DMS 273 (cell line): ENCODE data around the gene SIK3.
"Not testable (repeated sequence)": the region's sequence is repeated elsewhere in the genome, so short reads cannot be mapped to it uniquely, and the experiment has no call there.

Experiments used
- DNase-seq: peaks from one replicate; lab custom pipeline; 2025; ENCODE audit not compliant: unreplicated experiment; lab: John Stamatoyannopoulos, UW

Gene SIK3

GRCh38 chr11:117098269-117099232 is at the start of gene SIK3:
TSS of gene SIK3 (minus strand) at chr11:117098428. CDS start at chr11:117098415, 13 bp downstream.
- peak; percentile 95 for DNase-seq

DNA sequence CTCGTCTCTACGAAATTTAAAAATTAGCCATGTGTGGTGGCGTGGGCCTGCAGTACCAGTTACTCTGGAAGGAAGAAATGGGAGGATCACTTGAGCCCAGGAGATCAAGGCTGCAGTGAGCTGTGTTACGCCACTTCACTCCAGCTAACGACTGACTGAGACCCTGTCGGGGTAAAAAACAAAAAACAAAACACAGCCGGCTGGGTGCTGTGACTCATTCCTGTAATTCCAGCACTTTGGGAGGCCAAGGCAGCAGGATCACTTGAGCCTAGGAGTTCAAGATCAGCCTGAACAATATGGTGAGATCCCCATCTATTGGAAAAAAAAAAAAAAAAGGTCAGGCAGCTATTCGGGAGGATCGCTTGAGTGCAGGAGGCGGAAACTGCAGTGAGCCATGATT is 48.3 kb upstream of the SIK3 start:
- DNase-seq = no peak

DNA sequence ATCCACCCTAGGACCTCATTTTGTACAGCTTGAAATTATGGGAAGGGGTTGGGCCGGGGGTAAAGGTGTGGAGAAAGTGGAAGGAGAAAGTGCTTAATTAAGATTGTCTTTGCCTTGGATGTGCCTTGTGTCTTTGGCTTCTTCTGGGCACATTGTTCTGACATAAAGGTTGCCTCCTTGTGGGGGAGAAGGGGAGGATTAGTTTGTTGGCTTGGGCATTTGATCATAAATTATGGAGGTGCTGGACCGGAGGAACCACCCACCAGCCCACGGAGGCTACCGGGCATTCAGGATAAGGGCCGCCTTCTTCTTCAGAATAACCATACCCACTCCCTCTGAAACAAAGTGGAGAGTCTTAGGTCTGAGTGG is 47.1 kb upstream of the SIK3 start:
- DNase-seq = peak; percentile 47

GRCh38 chr11:117144477-117145392 is 46.5 kb upstream of the SIK3 start:
- peak; percentile 68 for DNase-seq

- DNase-seq = peak; percentile 94
Observed at GRCh38 chr11:117143871-117144476, 45.7 kb upstream of the SIK3 start, which contains the start of gene PAFAH1B2. TSS of gene PAFAH1B2 (plus strand) at chr11:117144287. CDS start at chr11:117152448, 8,161 bp downstream.

DNA sequence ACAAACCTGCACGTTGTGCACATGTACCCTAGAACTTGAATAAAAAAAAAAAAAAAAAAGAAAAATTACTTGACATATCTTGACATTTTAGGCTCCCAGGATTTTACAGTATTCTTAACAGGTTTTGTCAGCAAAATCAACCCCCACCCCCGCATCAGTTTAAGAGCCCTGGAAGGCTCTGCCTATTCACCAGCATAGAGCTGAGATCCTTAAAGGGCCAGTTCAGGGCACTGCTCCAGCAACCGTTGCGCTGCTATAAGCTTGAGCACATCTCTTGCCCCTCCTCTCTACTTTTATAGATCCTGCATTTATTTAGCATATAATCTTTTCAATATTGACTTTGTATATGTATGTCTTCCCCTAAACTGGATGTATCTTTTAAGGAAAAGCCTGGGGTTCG is 45.2 kb upstream of the SIK3 start:
- DNase-seq = peak; percentile 61

- not testable (repeated sequence) for DNase-seq
Observed at GRCh38 chr11:117137223-117138086, 39.2 kb upstream of the SIK3 start.

GRCh38 chr11:117134979-117135378 is 36.8 kb upstream of the SIK3 start:
- not testable (repeated sequence) for DNase-seq

- DNase-seq = no peak
Observed at GRCh38 chr11:117134431-117134830, 36.2 kb upstream of the SIK3 start.

- no peak for DNase-seq
Observed at GRCh38 chr11:117130879-117131278, 32.7 kb upstream of the SIK3 start.

DNA sequence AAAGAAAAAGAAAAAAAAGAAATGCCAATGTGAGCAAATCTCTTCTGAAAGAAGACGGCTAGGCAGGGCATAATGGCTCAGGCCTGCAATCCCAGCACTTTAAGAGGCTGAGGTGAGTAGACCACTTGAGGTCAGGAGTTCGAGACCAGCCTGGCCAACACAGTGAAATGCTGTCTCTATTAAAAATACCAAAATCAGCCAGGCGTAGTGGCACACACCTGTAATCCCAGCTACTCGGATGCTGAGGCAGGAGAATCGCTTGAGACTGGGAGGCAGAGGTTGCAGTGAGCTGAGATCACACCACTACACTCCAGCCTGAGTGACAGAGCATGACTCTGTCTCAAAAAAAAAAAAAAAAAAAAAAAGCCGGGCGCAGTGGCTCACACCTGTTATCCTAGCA is 32.2 kb upstream of the SIK3 start:
- not testable (repeated sequence) for DNase-seq

DNA sequence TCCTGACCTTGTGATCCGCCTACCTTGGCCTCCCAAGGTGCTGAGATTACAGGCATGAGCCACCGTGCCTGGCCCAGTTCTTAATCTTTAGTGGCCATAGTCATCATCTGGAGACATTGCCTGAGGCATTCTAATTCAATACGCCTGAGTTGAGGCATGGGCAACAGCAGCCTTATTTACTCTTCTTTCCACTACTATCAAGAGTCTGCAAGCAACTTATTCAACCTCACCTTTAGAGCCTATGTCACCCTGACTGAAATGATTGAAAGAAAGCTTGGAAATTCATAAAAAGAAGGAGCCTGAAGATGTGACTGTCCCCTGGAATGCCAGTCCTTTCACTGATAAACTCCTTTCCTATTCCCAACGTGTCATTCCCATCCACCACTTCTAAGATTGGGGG is 30.1 kb upstream of the SIK3 start:
- no peak for DNase-seq

DNA sequence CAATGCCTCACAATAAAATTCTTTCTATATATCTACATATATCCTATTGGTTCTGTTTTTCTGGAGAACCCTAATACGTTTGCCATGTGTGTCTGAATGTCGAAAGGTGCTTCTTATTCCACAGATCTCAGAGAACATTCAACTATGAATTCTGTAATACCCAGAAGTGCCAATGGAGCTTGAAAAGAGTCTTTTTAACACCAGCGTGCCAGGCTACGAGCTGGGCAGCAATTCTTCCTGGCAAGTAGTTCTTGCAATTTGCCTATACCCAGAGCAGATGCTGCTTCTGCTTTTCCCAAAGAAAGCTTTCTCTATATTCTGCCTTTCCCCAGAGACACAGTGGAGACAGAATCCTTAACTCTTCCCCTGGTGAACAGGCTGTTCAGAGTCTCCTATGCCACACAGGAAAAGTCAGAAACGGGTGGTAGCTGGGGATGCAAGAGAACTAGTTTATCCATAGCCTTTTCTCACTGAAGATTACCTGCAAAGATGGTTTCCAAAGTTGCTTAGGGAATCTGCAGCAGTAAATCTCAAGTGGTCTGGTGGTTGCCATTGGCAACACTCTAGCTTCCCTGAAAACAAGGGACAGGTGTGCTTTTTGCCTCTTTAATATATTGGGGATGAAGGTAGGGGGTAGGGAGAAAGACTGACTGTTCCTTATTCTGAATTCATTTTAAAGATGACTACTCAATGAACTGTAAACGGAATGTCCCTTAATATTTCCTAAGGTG is 29.1 kb upstream of the SIK3 start:
- DNase-seq = no peak

DNA sequence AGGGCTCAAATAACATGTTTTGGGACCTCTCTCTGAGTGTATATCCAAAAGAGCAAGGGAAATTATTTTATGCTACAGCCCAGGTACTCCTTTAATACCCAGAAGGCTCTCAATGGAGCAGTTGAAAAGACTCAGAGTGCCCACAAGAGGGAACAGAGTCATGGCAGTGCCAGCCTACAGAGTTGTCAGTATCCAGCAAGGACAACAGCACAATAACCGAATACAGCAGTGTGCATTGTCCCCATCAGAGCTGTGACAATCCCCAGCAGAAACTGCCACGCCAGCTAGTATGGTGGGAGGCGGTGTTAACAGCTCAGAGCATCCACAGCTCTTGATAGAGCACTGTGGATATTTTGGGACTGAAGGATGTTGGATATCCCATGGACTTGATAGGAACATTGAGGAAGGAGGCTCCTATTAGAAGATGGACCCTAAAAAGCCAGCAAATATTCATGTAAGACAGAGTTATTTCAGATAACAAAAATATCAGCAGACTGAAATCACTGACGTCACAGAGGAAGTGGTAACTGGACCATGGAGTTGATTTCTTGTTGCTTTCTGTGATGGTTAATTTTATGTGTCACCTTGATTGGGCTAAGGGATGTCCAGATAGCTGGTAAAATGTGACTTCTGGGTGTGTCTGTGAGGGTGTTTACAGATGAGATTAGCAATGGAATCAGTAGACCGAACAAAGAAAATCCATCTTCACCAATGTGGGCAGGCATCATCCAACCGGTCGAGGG is 28.2 kb upstream of the SIK3 start:
- DNase-seq = no peak

DNA sequence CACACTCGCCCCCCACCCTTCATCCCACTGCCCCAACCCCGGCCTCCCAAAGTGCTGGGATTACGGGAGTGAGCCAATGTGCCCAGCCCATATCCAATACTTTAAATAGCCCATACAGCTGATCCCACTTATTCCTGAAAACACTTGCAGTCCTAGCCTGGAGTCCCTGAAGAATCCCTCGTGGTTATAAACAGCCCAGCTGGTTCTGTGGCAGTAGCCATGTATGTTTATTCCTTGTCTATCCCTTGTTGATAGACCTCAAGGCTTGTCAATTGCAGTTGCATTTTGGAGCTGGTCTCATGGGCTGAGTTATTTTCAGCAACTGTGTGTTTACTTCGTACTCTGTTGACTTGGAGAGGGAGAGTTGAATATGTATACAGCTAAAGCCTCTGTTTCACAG is 24.3 kb upstream of the SIK3 start:
- no peak for DNase-seq

DNA sequence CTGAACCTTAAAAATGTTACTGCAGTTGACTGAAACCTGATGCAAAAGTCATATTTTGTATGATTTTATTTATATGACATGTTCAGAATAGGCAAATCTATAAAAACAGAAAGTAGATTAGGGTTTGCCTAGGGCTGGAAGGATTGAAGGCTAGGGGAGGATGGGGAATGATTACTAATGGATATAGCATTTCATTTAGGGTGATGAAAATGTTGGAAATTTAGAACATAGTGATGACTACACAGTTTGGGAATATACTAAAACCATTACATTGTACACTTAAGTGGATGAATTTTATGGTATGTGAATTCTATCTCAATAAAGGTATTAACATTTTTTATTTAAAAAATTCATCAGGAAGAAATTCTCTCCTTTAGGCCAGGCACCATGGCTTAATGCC is 22.9 kb upstream of the SIK3 start:
- no peak for DNase-seq

GRCh38 chr11:117117681-117118080 is 19.5 kb upstream of the SIK3 start:
- DNase-seq = no peak

DNA sequence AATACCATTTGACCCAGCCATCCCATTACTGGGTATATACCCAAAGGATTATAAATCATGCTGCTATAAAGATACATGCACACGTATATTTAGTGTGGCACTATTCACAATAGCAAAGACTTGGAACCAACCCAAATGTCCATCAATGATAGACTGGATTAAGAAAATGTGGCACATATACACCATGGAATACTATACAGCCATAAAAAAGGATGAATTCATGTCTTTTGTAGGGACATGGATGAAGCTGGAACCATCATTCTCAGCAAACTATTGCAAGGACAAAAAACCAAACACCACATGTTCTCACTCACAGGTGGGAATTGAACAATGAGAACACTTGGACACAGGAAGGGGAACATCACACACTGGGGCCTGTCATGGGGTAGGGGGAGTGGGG is 14.7 kb upstream of the SIK3 start:
- not testable (repeated sequence) for DNase-seq

DNA sequence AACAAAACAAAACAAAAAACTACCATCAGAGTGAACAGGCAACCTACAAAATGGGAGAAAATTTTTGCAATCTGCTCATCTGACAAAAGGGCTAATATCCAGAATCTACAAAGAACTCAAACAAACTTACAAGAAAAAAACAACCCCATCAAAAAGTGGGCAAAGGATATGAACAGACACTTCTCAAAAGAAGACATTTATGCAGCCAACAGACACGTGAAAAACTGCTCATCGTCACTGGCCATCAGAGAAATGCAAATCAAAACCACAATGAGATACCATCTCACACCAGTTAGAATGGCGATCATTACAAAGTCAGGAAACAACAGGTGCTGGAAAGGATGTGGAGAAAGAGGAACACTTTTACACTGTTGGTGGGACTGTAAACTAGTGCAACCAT is 14.3 kb upstream of the SIK3 start:
- not testable (repeated sequence) for DNase-seq
